H1 (cell line): Measurements from ENCODE around the gene LIMA1. TPM values are rescaled to one million over a fixed set of nuclear protein-coding genes. Genes with fewer than 3 reads are reported as not detected.

Experiments used
- CTCF ChIA-PET: fragments of 300-600 bp; sonication (Branson Sonifier 250); formaldehyde crosslinking; loops from one replicate; lab custom pipeline; 2021; ENCODE audit not compliant: partially characterized antibody; lab: Charles Lee
- POLR2A ChIA-PET: fragments of 300-600 bp; sonication (Branson Sonifier 250); formaldehyde crosslinking; loops from one replicate; lab custom pipeline; 2021; ENCODE audit warnings: inconsistent platforms; ENCODE audit not compliant: partially characterized antibody; lab: Charles Lee
- DNase-seq, 2 experiments: peaks; one replicate each; pipeline versions ENCODE4 v3.0.0 to v3.0.0-alpha.2; 2010 to 2022; ENCODE audit warnings: low spot score in 2 of 2, low read depth in 1 of 2, mixed read lengths in 1 of 2
- FAIRE-seq: peaks from 2 replicates; lab custom pipeline; 2011; peaks lifted over from hg19 to GRCh38; lab: Jason Lieb, UNC
- H2AFZ ChIP-seq: 2 replicates; pipeline ENCODE4 v1.8.1; 2012; ENCODE audit warnings: low read length, inconsistent platforms
- H2AK5ac ChIP-seq: 2 replicates; pipeline ENCODE4 v1.6.1; 2013; ENCODE audit warnings: low read depth, low read length
- H2BK120ac ChIP-seq: replicated peaks from 2 replicates; pipeline ENCODE3; 2013; ENCODE audit warnings: low read depth, low read length, inconsistent platforms
- H2BK12ac ChIP-seq: 2 replicates; pipeline ENCODE4 v1.6.1; 2013; ENCODE audit warnings: low read depth, low read length
- H2BK15ac ChIP-seq: 2 replicates; pipeline ENCODE4 v1.6.1; 2013; ENCODE audit warnings: low read length
- H2BK20ac ChIP-seq: 2 replicates; pipeline ENCODE4 v1.6.1; 2013; ENCODE audit warnings: low read length
- H2BK5ac ChIP-seq: 2 replicates; pipeline ENCODE4 v1.6.1; 2013; ENCODE audit warnings: low read depth, low read length
- H3K14ac ChIP-seq: 2 replicates; pipeline ENCODE4 v1.6.1; 2013; ENCODE audit warnings: inconsistent platforms; ENCODE audit not compliant: insufficient read length
- H3K18ac ChIP-seq: 2 replicates; pipeline ENCODE4 v1.6.1; 2013; ENCODE audit warnings: low read length; ENCODE audit errors: extremely low read depth
- H3K23ac ChIP-seq: 2 replicates; pipeline ENCODE4 v1.6.1; 2013; ENCODE audit warnings: inconsistent platforms; ENCODE audit not compliant: insufficient read length
- H3K23me2 ChIP-seq: 2 replicates; pipeline ENCODE4 v1.6.1; 2013; ENCODE audit warnings: low read depth, low read length
- H3K27ac ChIP-seq: 2 replicates; pipeline ENCODE4 v1.6.1; 2011; ENCODE audit warnings: low read depth, low read length, inconsistent platforms
- H3K27me3 ChIP-seq, 4 experiments: replicated peaks in 1 of 4; 1 replicate in 1 of 4; 2 replicates in 3 of 4; pipeline versions ENCODE4 v1.6.1 to v1.8.1; 2011 to 2013; ENCODE audit warnings: low read length in 3 of 4, mild to moderate bottlenecking in 3 of 4, inconsistent platforms in 2 of 4, mixed read lengths in 2 of 4, moderate library complexity in 1 of 4; ENCODE audit not compliant: control insufficient read depth in 3 of 4, insufficient read depth in 3 of 4; ENCODE audit errors: extremely low read depth in 1 of 4
- H3K36me3 ChIP-seq, 4 experiments: 2 replicates each; pipeline versions ENCODE4 v1.6.1 to v1.8.1; 2011 to 2013; ENCODE audit warnings: mild to moderate bottlenecking in 4 of 4, low read length in 3 of 4, moderate library complexity in 2 of 4, control low read depth in 1 of 4, inconsistent platforms in 1 of 4; ENCODE audit not compliant: insufficient read depth in 4 of 4, control insufficient read depth in 2 of 4
- H3K4ac ChIP-seq: replicated peaks from 2 replicates; pipeline ENCODE3; 2013; ENCODE audit warnings: low read length, low read depth, mixed read lengths, inconsistent platforms; ENCODE audit not compliant: insufficient read length
- H3K4me1 ChIP-seq, 4 experiments: replicated peaks in 1 of 4; 1 replicate in 1 of 4; 2 replicates in 3 of 4; pipeline versions ENCODE4 v1.6.1 to v1.8.1; 2011 to 2013; ENCODE audit warnings: low read length in 3 of 4, inconsistent platforms in 2 of 4, mixed read lengths in 1 of 4; ENCODE audit not compliant: insufficient read depth in 4 of 4, control insufficient read depth in 3 of 4
- H3K4me2 ChIP-seq, 2 experiments: 2 replicates each; pipeline versions ENCODE4 v1.6.1 to v1.8.1; 2011 to 2013; ENCODE audit warnings: low read depth in 2 of 2, low read length in 2 of 2, control low read depth in 1 of 2, inconsistent platforms in 1 of 2, mild to moderate bottlenecking in 1 of 2; ENCODE audit not compliant: insufficient read depth in 1 of 2
- H3K4me3 ChIP-seq, 4 experiments: fragments of 200-600, 300-600 bp in 1 of 4; sonication (generic), shearing (Covaris generic), sonication (Bioruptor Twin) in 1 of 4; 2 replicates each; pipeline versions ENCODE4 v1.5.1 to v1.8.1; 2011 to 2016; ENCODE audit warnings: low read length in 4 of 4, low read depth in 3 of 4, control low read depth in 2 of 4, inconsistent platforms in 2 of 4, mild to moderate bottlenecking in 2 of 4, mixed read lengths in 1 of 4, moderate library complexity in 1 of 4; ENCODE audit not compliant: insufficient read depth in 2 of 4; ENCODE audit errors: extremely low read depth in 1 of 4
- H3K56ac ChIP-seq: replicated peaks from 2 replicates; pipeline ENCODE3; 2013; ENCODE audit warnings: low read depth, mild to moderate bottlenecking, mixed read lengths, low read length, inconsistent platforms; ENCODE audit not compliant: insufficient read length
- H3K79me1 ChIP-seq: 2 replicates; pipeline ENCODE4 v1.6.1; 2013; ENCODE audit warnings: low read depth, low read length, control low read depth
- H3K79me2 ChIP-seq, 2 experiments: 2 replicates each; pipeline versions ENCODE4 v1.6.1 to v1.8.1; 2012 to 2013; ENCODE audit warnings: low read length in 2 of 2, mild to moderate bottlenecking in 2 of 2, inconsistent platforms in 1 of 2; ENCODE audit not compliant: insufficient read depth in 2 of 2, control insufficient read depth in 1 of 2
- H3K9ac ChIP-seq, 4 experiments: replicated peaks in 1 of 4; 1 replicate in 1 of 4; 2 replicates in 3 of 4; pipeline versions ENCODE4 v1.6.1 to v1.8.1; 2011 to 2013; ENCODE audit warnings: low read depth in 3 of 4, low read length in 3 of 4, control low read depth in 2 of 4, mild to moderate bottlenecking in 2 of 4, moderate library complexity in 2 of 4, inconsistent platforms in 1 of 4; ENCODE audit errors: extremely low read depth in 1 of 4
- H3K9me3 ChIP-seq, 2 experiments: 2 replicates each; pipeline versions ENCODE4 v1.6.1 to v1.8.1; 2012 to 2013; ENCODE audit warnings: mild to moderate bottlenecking in 2 of 2, moderate library complexity in 2 of 2, control low read depth in 1 of 2, inconsistent platforms in 1 of 2, low read depth in 1 of 2, low read length in 1 of 2, mixed read lengths in 1 of 2; ENCODE audit not compliant: insufficient read depth in 2 of 2
- H4K20me1 ChIP-seq, 2 experiments: replicated peaks in 1 of 2; 2 replicates each; pipeline versions ENCODE3 to v1.8.1; 2011 to 2013; ENCODE audit warnings: inconsistent platforms in 2 of 2, low read length in 2 of 2, mild to moderate bottlenecking in 1 of 2; ENCODE audit not compliant: insufficient read depth in 2 of 2, control insufficient read depth in 1 of 2
- H4K5ac ChIP-seq: 2 replicates; pipeline ENCODE4 v1.6.1; 2013; ENCODE audit warnings: low read length, low read depth, mixed read lengths, inconsistent platforms; ENCODE audit not compliant: insufficient read length
- H4K8ac ChIP-seq: 2 replicates; pipeline ENCODE4 v1.8.0; 2013; ENCODE audit warnings: mild to moderate bottlenecking, moderate library complexity, low read length, inconsistent platforms; ENCODE audit not compliant: insufficient read depth; ENCODE audit errors: extremely low read depth
- H4K91ac ChIP-seq: replicated peaks from 2 replicates; pipeline ENCODE3; 2013; ENCODE audit warnings: low read length, mixed read lengths, inconsistent platforms; ENCODE audit not compliant: insufficient read length
- BCL11A ChIP-seq, 2 experiments: IDR thresholded peaks; one replicate each; pipeline ENCODE4 v1.6.1; 2011; ENCODE audit warnings: low read depth in 2 of 2, low read length in 2 of 2, mild to moderate bottlenecking in 2 of 2
- BRCA1 ChIP-seq: IDR thresholded peaks from 2 replicates; pipeline ENCODE4 v1.6.1; 2012; ENCODE audit warnings: low read depth, low read length, improper control_type of control experiment
- CTBP2 ChIP-seq: IDR thresholded peaks from 2 replicates; pipeline ENCODE4 v1.7.0; 2011; ENCODE audit warnings: borderline replicate concordance, mild to moderate bottlenecking, moderate library complexity, mixed read lengths, low read length; ENCODE audit not compliant: insufficient read depth, insufficient read length
- EGR1 ChIP-seq: IDR thresholded peaks from 2 replicates; pipeline ENCODE4 v1.6.1; 2011; ENCODE audit warnings: low read depth, low read length, borderline replicate concordance
- EP300 ChIP-seq, 2 experiments: IDR thresholded peaks; 1 replicate in 1 of 2; 2 replicates in 1 of 2; pipeline ENCODE4 v1.6.1; 2011 to 2012; ENCODE audit warnings: low read depth in 2 of 2, low read length in 2 of 2, mild to moderate bottlenecking in 2 of 2, borderline replicate concordance in 1 of 2, inconsistent platforms in 1 of 2, moderate library complexity in 1 of 2
- RFX5 ChIP-seq: IDR thresholded peaks from 2 replicates; pipeline ENCODE4 v1.6.1; 2011; ENCODE audit warnings: low read depth, low read length, improper control_type of control experiment, borderline replicate concordance
- RNF2 ChIP-seq: fragments of 200-900, 300-1000 bp; sonication (generic); IDR thresholded peaks from 2 replicates; pipeline ENCODE4 v1.7.1; 2016; ENCODE audit warnings: borderline replicate concordance, low read depth, mild to moderate bottlenecking, antibody characterized with exemption, low read length; ENCODE audit not compliant: poor library complexity, severe bottlenecking; ENCODE audit errors: missing control alignments
- SAP30 ChIP-seq: fragments of 300-600 bp; sonication (generic); IDR thresholded peaks from 2 replicates; pipeline ENCODE4 v1.7.1; 2012; ENCODE audit warnings: low read length, moderate library complexity, mild to moderate bottlenecking, inconsistent platforms; ENCODE audit not compliant: insufficient read depth, insufficient replicate concordance
- SIX5 ChIP-seq: IDR thresholded peaks from 2 replicates; pipeline ENCODE4 v1.6.1; 2011; ENCODE audit warnings: mild to moderate bottlenecking, low read depth, low read length
- SRF ChIP-seq: IDR thresholded peaks from 2 replicates; pipeline ENCODE4 v1.6.1; 2011; ENCODE audit warnings: mild to moderate bottlenecking, low read depth, low read length, moderate library complexity
- TAF1 ChIP-seq: IDR thresholded peaks from 2 replicates; pipeline ENCODE4 v1.6.1; 2011; ENCODE audit warnings: mild to moderate bottlenecking, low read depth, low read length
- TBP ChIP-seq: IDR thresholded peaks from 2 replicates; pipeline ENCODE4 v1.6.1; 2011; ENCODE audit warnings: low read depth, low read length, improper control_type of control experiment
- TEAD4 ChIP-seq: IDR thresholded peaks from 2 replicates; pipeline ENCODE4 v1.6.1; 2012; ENCODE audit warnings: low read depth, low read length, inconsistent platforms, mixed read lengths
- WGBS, 2 experiments: shearing (Covaris generic) in 1 of 2; methylation state at CpG; one replicate each; pipeline versions ENCODE4 v1.1.6 to v1.1.7; 2013 to 2015; ENCODE audit warnings: low lambda C conversion rate in 2 of 2, mixed read lengths in 2 of 2, inconsistent platforms in 1 of 2, low coverage in 1 of 2, missing lambda C conversion rate in 1 of 2; ENCODE audit not compliant: insufficient replicate concordance in 2 of 2, insufficient coverage in 1 of 2, insufficient read length in 1 of 2; ENCODE audit errors: extremely low coverage in 1 of 2, missing lambda C conversion rate in 1 of 2; 5-methylcytosine and 5-hydroxymethylcytosine counted together
- polyA plus RNA-seq, 7 experiments: library from polyadenylated mRNA; depleted of rRNA in 3 of 7; stranded (reverse) in 5 of 7; unstranded in 2 of 7; fragments of >200 nt in 5 of 7; fragments of 200-250 nt in 2 of 7; gene quantifications; 1 replicate in 5 of 7; 2 replicates in 1 of 7; 4 replicates in 1 of 7; pipeline versions ENCODE4 v1.2.1 to v1.2.3, GENCODE V29; 2011 to 2013; ENCODE audit warnings: missing spikeins in 2 of 7, mixed read lengths in 2 of 7
- total RNA-seq: library from RNA; stranded (reverse); fragmentation: NEBNext Ultra II Directional; extraction: Animal tissue kit (Norgen Biotek cat#: 25700); gene quantifications from 2 replicates; pipeline ENCODE4 v1.2.1, GENCODE V29; 2021

The LIMA1 gene
- total and polyA plus RNA-seq, 2 of the 8 experiments (the other 6 are each of a cell fraction or from before 2014, with no cell fraction given), result 12.7 to 47.6 TPM

- H3K18ac ChIP-seq, result no peak overlapping the region
- H2BK12ac ChIP-seq, result no peak overlapping the region
- H3K23me2 ChIP-seq, result no peaks in the 10 kb centered on the region
- 82 to 100% methylated on average over 1 to 6 of the region's 6 CpGs for WGBS, 2 experiments
- no peaks in the 10 kb centered on the region for H4K20me1 ChIP-seq
- ChIA-PET CTCF (interaction anchor here (1.2 kb wide), 1 partner anchor 8 kb away, joined by 4 read pairs; no protein-coding TSS in a partner anchor), POLR2A (interaction anchor here (0.6 kb wide), 1 partner anchor 893 kb away, joined by 3 read pairs; no protein-coding TSS in a partner anchor)
- no peak overlapping the region for H3K27ac ChIP-seq
- H4K5ac ChIP-seq, result no peak overlapping the region
- no peak overlapping the region for H3K14ac ChIP-seq
- H2AK5ac ChIP-seq, result no peak overlapping the region
- H2BK5ac ChIP-seq, result no peak overlapping the region
- H3K27me3 ChIP-seq, result no peaks in the 10 kb centered on the region
- DNase-seq (no peak), FAIRE-seq (no peak)
- no peaks in the 10 kb centered on the region for H3K79me2 ChIP-seq
- H3K9me3 ChIP-seq, result no peaks in the 10 kb centered on the region
- H3K9ac ChIP-seq, result no peak overlapping the region
- H3K4me2 ChIP-seq, result no peak overlapping the region
- H3K36me3 ChIP-seq, result no peaks in the 10 kb centered on the region
- H2BK20ac ChIP-seq, result no peak overlapping the region
- no peak overlapping the region for H2AFZ ChIP-seq
- H3K4me3 ChIP-seq, result no peak overlapping the region
- no peak overlapping the region for H2BK15ac ChIP-seq
- H3K23ac ChIP-seq, result no peak overlapping the region
- no peaks in the 10 kb centered on the region for H3K79me1 ChIP-seq
- H3K56ac ChIP-seq, result no peak overlapping the region
- no peak overlapping the region for H4K8ac ChIP-seq
- H3K4ac ChIP-seq, result no peak overlapping the region
- H4K91ac ChIP-seq, result no peak overlapping the region
- no peak overlapping the region for H2BK120ac ChIP-seq
- H3K4me1 ChIP-seq, result no peaks in the 10 kb centered on the region
- TF ChIP-seq EP300 (IDR thresholded peaks at IDR 0.05; ENCODE audit: borderline replicate concordance in 1 of 2, low read depth in 2 of 2, low read length in 2 of 2), result no peak
- no peak for TF ChIP-seq EGR1
- TF ChIP-seq SIX5, result no peak
- no peak for TF ChIP-seq SRF
- no peak for TF ChIP-seq TBP
- TF ChIP-seq RNF2, result no peak
- no peak for TF ChIP-seq BRCA1
- no peak for TF ChIP-seq TEAD4
- no peak for TF ChIP-seq TAF1
- TF ChIP-seq BCL11A (IDR thresholded peaks at IDR 0.05; ENCODE audit: low read depth in 2 of 2, low read length in 2 of 2), result no peak
- TF ChIP-seq CTBP2, result no peak
- no peak for TF ChIP-seq SAP30
- TF ChIP-seq RFX5, result no peak
These were observed 30.2 kb downstream of the LIMA1 start for GRCh38 chr12:50252977-50253602.
